NCI-H2196 treated with DMSO at 0.1 percent for 48 hours (cell line): ENCODE data around the gene NINL.
A peak's percentile ranks its signal among the peaks of the same experiment; 100 is the strongest.
"Not testable (repeated sequence)": the region's sequence is repeated elsewhere in the genome, so short reads cannot be mapped to it uniquely, and the experiment has no call there.

Source experiments
- DNase-seq: peaks from one replicate; lab custom pipeline; 2025; ENCODE audit not compliant: unreplicated experiment; lab: John Stamatoyannopoulos, UW

Gene NINL

GRCh38 chr20:25553819-25554296, 31.5 kb downstream of the NINL start:
- DNase-seq = peak; percentile 48

DNA sequence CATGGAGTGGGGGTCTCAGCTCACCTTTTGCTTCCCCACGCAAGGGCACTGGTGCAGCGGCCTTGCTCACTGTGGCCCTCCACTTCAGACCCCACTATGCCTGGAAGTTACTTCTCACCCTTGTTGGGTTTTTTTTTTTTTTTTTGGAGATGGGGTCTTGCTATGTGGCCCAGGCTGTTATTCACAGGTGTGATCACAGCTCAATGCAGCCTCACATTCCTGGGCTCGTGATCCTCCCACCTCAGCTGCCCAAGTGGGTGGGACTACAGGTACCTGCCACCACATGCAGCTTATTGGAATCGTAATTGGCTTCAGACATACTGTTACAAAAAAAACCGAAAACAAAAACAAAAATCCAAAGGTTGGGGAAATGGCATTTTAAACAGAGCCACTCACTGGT, 32.4 kb downstream of the NINL start:
- DNase-seq = no peak

DNA sequence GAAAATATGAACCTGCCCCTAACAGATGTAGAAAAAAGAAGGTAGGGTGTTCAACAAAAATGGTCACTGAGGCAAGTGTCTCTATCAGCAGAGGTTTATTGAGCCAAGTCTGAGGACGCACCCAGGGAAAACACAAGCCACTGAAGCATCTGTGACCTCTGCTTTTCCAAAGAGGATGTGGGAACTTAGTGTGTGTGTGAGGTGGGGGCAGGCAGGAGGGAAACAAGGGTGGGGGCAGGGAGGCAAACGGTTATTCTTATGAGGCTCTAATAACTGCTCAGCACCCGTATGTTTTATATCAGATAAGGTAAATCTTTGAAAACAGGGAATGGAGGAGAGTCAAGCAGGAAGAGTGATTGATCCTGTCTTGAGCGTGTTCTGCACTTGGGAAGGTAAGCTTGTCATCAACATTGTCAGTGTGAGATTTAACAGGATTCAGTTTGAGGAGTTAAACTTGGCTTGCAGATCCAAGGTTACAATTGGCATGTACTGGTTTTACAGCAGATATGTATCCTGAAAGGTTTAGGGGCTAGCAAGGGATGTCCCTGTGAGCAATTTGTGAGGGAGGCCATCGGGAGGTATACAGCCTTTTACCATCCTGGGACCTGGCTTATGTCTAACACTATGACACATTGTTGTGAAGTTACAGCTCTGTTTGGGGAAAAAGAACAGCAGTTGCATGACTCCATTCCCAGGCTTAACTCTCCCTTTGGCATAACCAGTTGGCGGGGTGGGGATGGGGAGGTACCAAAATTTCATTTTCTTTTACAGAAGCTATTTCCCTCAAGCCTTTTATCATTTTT, 33.7 kb downstream of the NINL start:
- no peak for DNase-seq

DNA sequence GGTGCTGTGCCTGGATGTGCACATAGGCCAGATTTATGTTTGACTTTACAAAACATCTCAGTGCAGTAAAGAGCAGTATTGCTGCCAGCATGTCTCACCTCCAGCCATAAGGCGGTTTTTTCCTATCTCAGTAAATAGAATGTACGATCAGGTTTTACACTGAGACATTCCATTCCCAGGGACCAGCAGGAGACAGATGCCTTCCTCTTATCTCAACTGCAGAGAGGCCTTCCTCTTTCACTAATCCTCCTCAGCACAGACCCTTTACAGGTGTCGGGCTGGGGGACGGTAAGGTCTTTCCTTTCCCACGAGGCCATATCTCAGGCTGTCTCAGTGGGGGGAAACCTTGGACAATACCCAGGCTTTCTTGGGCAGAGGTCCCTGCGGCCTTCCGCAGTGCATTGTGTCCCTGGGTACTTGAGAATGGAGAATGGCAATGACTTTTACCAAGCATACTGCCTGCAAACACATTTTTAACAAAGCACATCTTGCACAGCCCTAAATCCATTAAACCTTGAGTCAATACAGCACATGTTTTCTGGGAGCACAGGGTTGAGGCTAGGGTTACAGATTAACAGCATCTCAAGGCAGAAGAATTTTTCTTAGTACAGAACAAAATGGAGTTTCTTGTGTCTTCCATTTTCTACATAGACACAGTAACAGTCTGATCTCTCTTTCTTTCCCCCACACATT, 34.5 kb downstream of the NINL start:
- DNase-seq = not testable (repeated sequence)

GRCh38 chr20:25549843-25550477, 35.4 kb downstream of the NINL start:
- DNase-seq = no peak

- no peak for DNase-seq
These were observed 36.1 kb downstream of the NINL start for GRCh38 chr20:25549172-25549773.

DNA sequence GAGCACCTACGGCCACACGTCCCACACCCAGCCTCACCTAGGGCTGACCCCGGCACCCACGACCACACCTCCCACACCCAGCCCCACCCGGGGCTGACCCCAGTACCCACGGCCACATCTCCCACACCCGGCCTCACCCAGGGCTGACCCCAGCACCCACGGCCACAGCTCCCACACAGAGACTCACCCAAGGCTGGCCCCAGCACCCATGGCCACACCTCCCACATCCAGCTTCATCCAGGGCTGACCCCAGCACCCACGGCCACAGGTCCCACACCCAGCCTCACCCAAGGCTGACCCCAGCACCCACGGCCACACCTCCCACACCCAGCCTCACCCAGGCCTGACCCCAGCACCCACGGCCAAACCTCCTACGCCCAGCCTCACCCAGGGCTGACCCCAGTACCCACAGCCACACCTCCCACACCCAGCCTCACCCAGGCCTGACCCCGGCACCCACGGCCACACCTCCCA, 36.7 kb downstream of the NINL start:
- no peak for DNase-seq

DNA sequence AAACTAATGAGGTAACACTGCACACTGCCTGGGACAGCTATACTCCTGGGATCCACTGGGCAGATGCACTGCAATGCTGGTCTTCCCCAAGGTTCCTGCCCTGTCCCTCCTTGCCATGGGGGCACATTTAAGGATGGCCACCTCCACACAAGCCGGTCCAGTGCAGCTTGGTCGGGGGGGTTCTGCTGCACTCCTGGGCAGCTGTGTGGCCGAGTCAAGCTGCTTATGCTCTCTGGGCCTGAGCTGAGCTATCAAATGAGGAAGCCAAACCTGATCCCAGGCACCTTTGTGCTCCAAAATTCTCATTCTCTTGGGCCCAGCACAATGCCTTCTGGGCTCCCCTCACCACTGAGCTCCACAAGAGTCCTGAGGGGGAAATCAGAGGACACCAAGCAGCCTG, 37.3 kb downstream of the NINL start:
- no peak for DNase-seq

GRCh38 chr20:25547063-25547462, 38.3 kb downstream of the NINL start:
- DNase-seq = no peak

DNA sequence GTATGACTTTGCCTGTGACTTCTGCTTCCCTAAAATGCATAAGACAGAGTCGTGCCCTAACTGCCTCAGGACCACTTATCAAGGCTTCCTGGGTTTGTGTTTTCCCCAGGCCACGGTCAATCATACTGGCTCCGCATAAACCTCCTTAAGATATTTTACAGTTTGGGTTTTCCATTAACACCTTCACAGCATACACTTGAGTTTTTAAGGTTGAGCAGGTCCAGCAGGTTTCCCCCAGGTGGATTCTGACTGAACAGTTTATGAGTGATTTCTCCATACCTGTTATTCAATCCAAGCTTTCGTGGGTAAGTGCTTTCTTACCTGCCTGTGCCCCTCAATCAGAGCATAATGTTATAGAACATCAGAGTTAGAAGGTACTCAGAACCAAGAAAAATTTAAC, 39.3 kb downstream of the NINL start:
- DNase-seq = no peak

DNA sequence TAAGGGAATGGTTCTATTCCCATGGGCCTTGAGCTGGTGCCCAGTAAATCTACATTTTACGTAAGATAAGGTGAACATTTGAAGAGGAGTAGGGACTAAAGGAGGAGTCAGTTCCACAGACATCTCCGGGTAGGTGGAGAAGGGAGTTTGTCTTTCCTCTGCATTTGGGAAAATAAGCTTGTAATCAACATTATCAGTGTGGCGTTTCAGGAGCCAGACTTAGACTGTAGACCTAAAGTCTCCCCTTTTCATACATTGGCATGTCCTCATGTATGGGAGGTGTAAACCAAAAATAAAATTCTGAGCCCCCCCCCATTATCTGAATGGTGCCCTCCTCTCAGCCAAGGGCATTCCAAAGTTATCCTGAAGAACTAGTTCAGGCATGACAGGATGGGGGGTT, 40.2 kb downstream of the NINL start:
- no peak for DNase-seq

GRCh38 chr20:25544734-25545133, 40.6 kb downstream of the NINL start:
- DNase-seq = no peak

GRCh38 chr20:25544311-25544710, 41.0 kb downstream of the NINL start:
- no peak for DNase-seq

- DNase-seq = no peak
These were observed 42.3 kb downstream of the NINL start for GRCh38 chr20:25543068-25543467.

DNA sequence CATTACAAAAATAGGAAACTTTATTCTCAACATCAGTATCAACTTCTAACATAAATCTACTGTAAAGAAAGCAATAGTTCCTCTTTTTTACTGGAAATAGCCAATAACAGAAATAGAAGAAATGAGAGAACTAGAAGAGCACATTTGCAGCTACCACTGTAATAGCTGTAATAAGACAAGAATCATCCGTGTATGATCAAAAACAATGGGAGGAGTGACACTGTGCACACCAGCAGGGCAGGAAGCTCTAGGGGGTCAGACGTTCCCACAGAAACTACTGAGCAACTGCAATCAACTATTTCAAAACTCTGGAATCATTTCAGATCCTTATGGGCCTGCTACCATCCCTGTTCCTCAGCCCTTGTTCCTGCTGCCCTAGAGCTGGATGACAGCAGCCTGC, 43.7 kb downstream of the NINL start:
- DNase-seq = no peak

GRCh38 chr20:25539742-25540672, 45.3 kb downstream of the NINL start:
- no peak for DNase-seq

DNA sequence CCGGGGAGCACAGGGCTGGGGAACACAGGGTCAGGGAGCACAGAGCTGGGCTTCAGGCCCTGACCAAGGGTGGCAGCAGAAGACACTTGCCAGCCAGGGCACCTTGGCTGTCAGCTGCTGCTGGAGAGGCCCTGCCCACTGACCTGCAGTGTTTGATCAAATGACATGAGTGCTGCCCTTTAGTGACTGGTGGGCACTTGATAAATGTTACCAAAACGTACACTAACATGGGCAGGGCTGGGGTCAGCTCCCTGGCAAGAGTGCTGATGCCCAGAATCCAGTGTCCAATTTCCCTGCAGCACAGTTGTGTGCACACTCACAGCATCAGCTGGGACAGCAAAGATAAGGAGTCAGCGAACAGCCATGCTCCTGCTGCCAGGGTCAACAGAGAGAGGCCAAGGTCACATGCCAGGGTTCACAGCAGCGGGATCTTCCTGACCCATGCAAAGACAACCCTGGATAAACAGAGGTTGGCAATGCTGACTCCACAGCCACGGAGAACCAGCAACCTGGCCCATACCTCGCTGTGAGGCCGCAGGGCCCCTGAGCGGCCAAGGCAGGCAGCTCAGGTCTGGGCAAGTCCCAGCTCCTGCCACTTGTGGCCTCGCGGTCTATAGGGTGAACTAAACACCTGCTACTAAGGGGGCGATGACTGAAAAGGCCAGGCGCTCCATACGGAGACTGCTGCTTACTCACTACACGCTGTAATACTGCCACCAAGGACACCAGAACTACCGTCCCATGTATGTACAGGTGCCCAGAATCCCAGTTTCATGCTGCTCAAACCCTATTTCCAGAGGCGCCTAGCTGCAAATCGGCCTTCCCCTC, 46.3 kb downstream of the NINL start:
- no peak for DNase-seq

DNA sequence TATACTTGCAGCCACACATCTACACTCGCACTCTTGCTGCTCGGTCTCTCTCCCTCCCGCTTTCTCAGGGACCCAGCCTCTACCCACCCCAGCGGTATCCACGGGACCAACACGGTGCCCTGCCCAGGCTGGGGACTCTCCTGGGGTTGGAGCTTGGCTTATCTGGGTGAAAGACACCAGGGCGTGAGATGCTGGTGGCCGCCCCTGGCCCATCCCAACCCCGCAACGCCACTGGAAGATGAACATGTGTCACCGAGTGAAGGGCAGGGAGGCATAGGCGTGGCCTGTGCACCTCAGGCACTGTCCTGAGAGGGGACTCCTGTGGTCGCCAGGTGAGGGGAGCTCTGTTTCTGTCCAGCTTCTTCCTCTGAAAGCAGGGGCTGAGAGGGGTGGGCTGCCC, 47.4 kb downstream of the NINL start:
- no peak for DNase-seq

DNA sequence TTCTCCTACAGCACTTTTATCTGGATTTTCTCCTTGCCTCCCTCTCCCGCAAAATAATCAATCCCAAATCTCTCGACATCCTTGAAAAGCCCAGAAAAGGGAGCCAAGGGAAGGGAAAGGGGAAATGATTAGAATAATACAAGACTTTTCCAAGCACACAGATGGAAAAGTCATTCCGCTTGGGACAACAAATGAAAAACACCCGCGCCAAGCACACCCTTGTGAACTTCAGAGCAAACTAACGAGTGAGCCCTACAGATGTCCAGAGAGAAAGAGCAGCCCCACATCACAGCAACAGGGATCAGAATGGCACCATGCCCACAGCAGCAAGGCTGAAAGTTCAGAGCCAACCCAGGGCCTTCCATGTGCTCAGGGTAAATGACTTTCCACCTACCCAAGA, 49.6 kb downstream of the NINL start:
- no peak for DNase-seq

DNA sequence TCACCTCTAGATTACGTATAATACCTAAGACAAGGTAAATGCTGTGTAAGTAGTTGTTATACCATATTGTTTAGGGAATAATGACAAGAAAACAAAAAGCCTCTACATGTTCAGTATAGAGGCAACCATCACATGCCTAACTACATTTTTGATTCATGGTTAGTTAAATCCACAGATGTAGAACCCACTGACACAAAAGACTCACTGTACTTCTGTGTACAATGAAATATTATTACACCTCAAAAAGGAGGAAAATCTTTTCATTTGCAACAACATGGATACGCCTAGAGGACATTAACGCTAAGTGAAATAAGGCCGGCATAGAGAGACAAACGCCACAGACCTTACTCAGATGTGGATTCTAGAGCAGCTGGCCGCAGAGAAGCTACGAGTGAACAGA, 50.5 kb downstream of the NINL start:
- no peak for DNase-seq
